C4-2B (cell line): ENCODE results near the gene LBP.
"Not testable (repeated sequence)": the region's sequence is repeated elsewhere in the genome, so short reads cannot be mapped to it uniquely, and the experiment has no call there.

Source experiments
- H3K27ac ChIP-seq: fragments of 450-650 bp; 2 replicates; pipeline ENCODE4 v1.5.1; 2017
- CTCF ChIP-seq: fragments of 450-650 bp; conservative IDR thresholded peaks from 2 replicates; pipeline ENCODE4 v1.5.1; 2017; ENCODE audit warnings: mild to moderate bottlenecking
- ZFX ChIP-seq: fragments of 450-650 bp; IDR thresholded peaks from 2 replicates; pipeline ENCODE4 v1.6.1; 2017

Gene LBP

GRCh38 chr20:38383147-38383546 is 36.9 kb downstream of the LBP start:
- TF ChIP-seq CTCF (no peak), ZFX (no peak)
- H3K27ac ChIP-seq = no peak overlapping the region

GRCh38 chr20:38386004-38386403 is 39.7 kb downstream of the LBP start:
- no peak for TF ChIP-seq CTCF
- no peak for TF ChIP-seq ZFX
- H3K27ac ChIP-seq = no peak overlapping the region

DNA sequence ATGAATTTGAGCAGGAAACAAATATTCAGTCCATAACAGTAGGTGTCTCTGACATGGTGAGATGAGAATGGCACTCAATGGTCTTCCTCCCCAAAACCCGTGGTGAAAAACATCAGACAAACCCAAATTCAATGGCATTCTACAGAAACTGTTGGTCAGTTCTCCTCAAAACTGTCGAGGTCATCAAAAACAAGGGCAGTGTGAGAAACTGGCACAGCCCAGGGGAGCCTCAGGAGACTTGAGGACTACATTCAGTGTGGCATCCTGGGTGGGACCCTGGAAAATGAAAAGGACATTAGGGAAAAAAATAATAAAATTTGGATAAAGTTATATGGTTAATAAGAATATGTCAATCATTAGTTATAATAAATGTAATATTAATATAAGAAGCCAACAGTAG is 40.6 kb downstream of the LBP start:
- no peak overlapping the region for H3K27ac ChIP-seq
- TF ChIP-seq CTCF = no peak
- TF ChIP-seq ZFX = no peak

- TF ChIP-seq ZFX = no peak
- TF ChIP-seq CTCF = peak; percentile 46
- H3K27ac ChIP-seq = no peak overlapping the region
Measured at GRCh38 chr20:38387953-38388352, 41.7 kb downstream of the LBP start.

- H3K27ac ChIP-seq = no peak overlapping the region
- no peak for TF ChIP-seq ZFX
- no peak for TF ChIP-seq CTCF
Measured at GRCh38 chr20:38392356-38392755, 46.1 kb downstream of the LBP start.

GRCh38 chr20:38393259-38393658 is 47.0 kb downstream of the LBP start:
- no peak overlapping the region for H3K27ac ChIP-seq
- no peak for TF ChIP-seq ZFX
- TF ChIP-seq CTCF = no peak

DNA sequence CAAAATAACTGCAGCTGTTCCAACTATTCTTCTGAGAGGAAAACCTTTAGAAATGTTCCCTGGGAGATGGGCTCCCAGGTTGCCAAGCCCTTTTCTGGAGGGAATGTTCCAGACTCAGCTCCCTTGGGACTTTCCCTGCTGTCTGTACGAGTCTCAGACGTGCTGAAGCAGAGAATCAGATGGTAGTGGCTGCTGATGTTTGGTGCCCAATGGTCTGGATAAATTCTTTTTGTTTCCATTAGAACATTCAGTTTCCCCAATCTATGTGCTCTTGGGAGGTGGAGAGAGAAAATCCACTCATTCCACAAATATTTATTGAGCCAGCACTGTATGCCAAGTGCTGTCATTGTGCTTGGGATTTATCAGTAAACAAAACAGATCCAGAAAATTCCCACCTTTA is 48.9 kb downstream of the LBP start:
- TF ChIP-seq ZFX = no peak
- TF ChIP-seq CTCF = no peak
- H3K27ac ChIP-seq = no peak overlapping the region; the same call in 1 of the 2 replicates

- H3K27ac ChIP-seq = not testable (repeated sequence)
Measured at GRCh38 chr20:38395751-38396395, 49.6 kb downstream of the LBP start.
